K562 (cell line): ENCODE results near the gene GLDC. TPM values are rescaled to one million over a fixed set of nuclear protein-coding genes. Genes with fewer than 3 reads are reported as not detected.

ENCODE experiments used
- ATAC-seq: fragments of 200-7000 bp; cut with Tn5 transposase; 3 replicates; pipeline ENCODE4 v1.9.1; 2020; ENCODE audit warnings: moderate library complexity
- BruUV-seq: library from RNA; stranded (reverse); fragments of 400-500 nt; replicated peaks from 2 replicates; lab custom pipeline; 2021; lab: Mats Ljungman, UMichigan
- CTCF ChIA-PET: fragments of 300-600 bp; formaldehyde crosslinking; extraction: SDS; loops from one replicate; lab custom pipeline; 2021; ENCODE audit warnings: low intra/inter-chr PET ratio; lab: Yijun Ruan, JAX
- POLR2A ChIA-PET: fragments of 300-600, 350-650 bp; sonication (Branson Sonifier 250); formaldehyde crosslinking; extraction: SDS; loops from one replicate; lab custom pipeline; 2021; ENCODE audit warnings: antibody characterized with exemption, inconsistent platforms; lab: Yijun Ruan, JAX
- DNase-seq, 4 experiments: peaks; one replicate each; pipeline versions ENCODE4 v3.0.0 to v3.0.0-alpha.2; 2011 to 2018; ENCODE audit warnings: low spot score in 3 of 4, mixed read lengths in 3 of 4; ENCODE audit errors: extremely low read depth in 1 of 4
- FAIRE-seq: peaks from 2 replicates; lab custom pipeline; 2011; peaks lifted over from hg19 to GRCh38; lab: Jason Lieb, UNC
- H2AFZ ChIP-seq: 2 replicates; pipeline ENCODE4 v1.6.0; 2011; ENCODE audit warnings: low read depth, low read length, control low read depth, inconsistent platforms
- H3K27ac ChIP-seq: fragments of 200-600 bp; 3 replicates; pipeline ENCODE4 v1.8.0; 2011; ENCODE audit warnings: low read depth, mild to moderate bottlenecking, control low read depth, inconsistent platforms, low read length, moderate library complexity, mixed read lengths; ENCODE audit errors: extremely low read depth
- H3K27me3 ChIP-seq, 2 experiments: fragments of 300-600 bp in 1 of 2; 2 replicates in 1 of 2; 3 replicates in 1 of 2; pipeline versions ENCODE4 v1.6.0 to v1.8.0; 2011; ENCODE audit warnings: inconsistent platforms in 2 of 2, low read length in 2 of 2, mild to moderate bottlenecking in 1 of 2, mixed read lengths in 1 of 2, moderate library complexity in 1 of 2; ENCODE audit not compliant: control insufficient read depth in 2 of 2, insufficient read depth in 2 of 2
- H3K36me3 ChIP-seq: fragments of 300-600 bp; 3 replicates; pipeline ENCODE4 v1.8.0; 2011; ENCODE audit warnings: mild to moderate bottlenecking, low read length, inconsistent platforms; ENCODE audit not compliant: control insufficient read depth, insufficient read depth
- H3K4me1 ChIP-seq, 2 experiments: fragments of 200-600 bp in 1 of 2; replicated peaks in 1 of 2; 2 replicates in 1 of 2; 3 replicates in 1 of 2; pipeline versions ENCODE4 v1.5.1 to v1.8.0; 2011; ENCODE audit warnings: inconsistent platforms in 2 of 2, low read length in 2 of 2, mild to moderate bottlenecking in 1 of 2, mixed read lengths in 1 of 2, moderate library complexity in 1 of 2; ENCODE audit not compliant: control insufficient read depth in 2 of 2, insufficient read depth in 2 of 2
- H3K4me2 ChIP-seq: 2 replicates; pipeline ENCODE4 v1.6.1; 2011; ENCODE audit warnings: low read length, control low read depth, inconsistent platforms, mixed read lengths; ENCODE audit not compliant: insufficient read depth
- H3K4me3 ChIP-seq: fragments of 200-600 bp; sonication (generic), shearing (Covaris generic); 2 replicates; pipeline ENCODE4 v1.5.1; 2016; ENCODE audit warnings: control low read depth, inconsistent platforms
- H3K79me2 ChIP-seq: fragments of 200-600 bp; 3 replicates; pipeline ENCODE4 v1.8.0; 2011; ENCODE audit warnings: low read length, inconsistent platforms; ENCODE audit not compliant: control insufficient read depth, insufficient read depth
- H3K9ac ChIP-seq, 2 experiments: 2 replicates each; pipeline versions ENCODE4 v1.6.0 to v1.6.1; 2011; ENCODE audit warnings: low read depth in 2 of 2, low read length in 2 of 2, control low read depth in 1 of 2, inconsistent platforms in 1 of 2, mild to moderate bottlenecking in 1 of 2, mixed read lengths in 1 of 2; ENCODE audit not compliant: insufficient read depth in 1 of 2
- H3K9me1 ChIP-seq: one replicate; pipeline ENCODE4 v1.6.0; 2011; ENCODE audit warnings: inconsistent platforms, mild to moderate bottlenecking, low read length, moderate library complexity; ENCODE audit not compliant: control insufficient read depth, insufficient read depth
- H3K9me3 ChIP-seq: replicated peaks from 2 replicates; pipeline ENCODE4 v1.5.1; 2011; ENCODE audit warnings: low read depth, low read length, inconsistent platforms; ENCODE audit not compliant: control insufficient read depth, insufficient read depth
- H4K20me1 ChIP-seq: replicated peaks from 2 replicates; pipeline ENCODE4 v1.6.1; 2011; ENCODE audit warnings: low read length, inconsistent platforms, mixed read lengths; ENCODE audit not compliant: control insufficient read depth, insufficient read depth
- CEBPB ChIP-seq: fragments of 450-650 bp; IDR thresholded peaks from 2 replicates; pipeline ENCODE4 v1.6.1; 2016; ENCODE audit warnings: missing genetic modification characterization, missing compliant biosample characterization
- E2F8 ChIP-seq: fragments of 450-650 bp; IDR thresholded peaks from 2 replicates; pipeline ENCODE4 v1.7.1; 2018; ENCODE audit warnings: mild to moderate bottlenecking, low read depth; ENCODE audit not compliant: partially characterized antibody
- MEF2D ChIP-seq: conservative IDR thresholded peaks from 2 replicates; pipeline ENCODE4 v1.6.1; 2016; ENCODE audit warnings: low read depth, missing genetic modification characterization, missing compliant biosample characterization
- MLLT1 ChIP-seq, 2 experiments: fragments of 450-650 bp; IDR thresholded peaks; 2 replicates each; pipeline ENCODE4 v1.6.1; 2016
- MLX ChIP-seq, 2 experiments: fragments of 450-650 bp in 1 of 2; sonication (generic) in 1 of 2; formaldehyde crosslinking; conservative IDR thresholded peaks; 2 replicates each; pipeline versions ENCODE4 v1.4.0 to v1.8.1; 2020 to 2022; ENCODE audit warnings: mild to moderate bottlenecking in 1 of 2, missing genetic modification reagents in 1 of 2
- MXI1 ChIP-seq: IDR thresholded peaks from 2 replicates; pipeline ENCODE4 v1.6.1; 2011; ENCODE audit warnings: low read depth, mild to moderate bottlenecking, improper control_type of control experiment, low read length
- NFATC3 ChIP-seq: fragments of 450-650 bp; IDR thresholded peaks from 2 replicates; pipeline ENCODE4 v1.6.1; 2017; ENCODE audit warnings: mild to moderate bottlenecking
- RNF2 ChIP-seq: sonication (generic); IDR thresholded peaks from 2 replicates; pipeline ENCODE4 v1.6.1; 2016
- TSHZ1 ChIP-seq: fragments of 250-450 bp; sonication (Bioruptor Pico); IDR thresholded peaks from 2 replicates; pipeline ENCODE4 v1.4.0; 2020; ENCODE audit warnings: mild to moderate bottlenecking, moderate library complexity
- ZKSCAN8 ChIP-seq: fragments of 200-800 bp; sonication (Bioruptor generic); IDR thresholded peaks from 2 replicates; pipeline ENCODE4 v1.6.1; 2016; ENCODE audit warnings: missing genetic modification characterization, missing compliant biosample characterization
- WGBS: fragments of 100-300 bp; shearing (Covaris generic); methylation state at CpG from one replicate; pipeline ENCODE4 v1.1.6; 2016; ENCODE audit warnings: low coverage, mixed read lengths; ENCODE audit not compliant: insufficient coverage; ENCODE audit errors: missing lambda C conversion rate; 5-methylcytosine and 5-hydroxymethylcytosine counted together
- in situ Hi-C: fragments of 300-500 bp; cut with MboI; formaldehyde crosslinking; loops from 4 replicates; pipeline ENCODE4 v1.15.0; 2018; ENCODE audit warnings: inconsistent platforms, mixed read lengths
- intact Hi-C: fragments of 100-400 bp; cut with micrococcal nuclease; formaldehyde crosslinking; loops from 2 replicates; pipeline ENCODE4 v1.14.2; 2022
- polyA plus RNA-seq, 8 experiments: library from polyadenylated mRNA; depleted of rRNA in 4 of 8; stranded (reverse) in 5 of 8; unstranded in 3 of 8; fragments of >200 nt; fragmentation: Nextera tagmentation in 2 of 8; fragmentation: Illumina TruSeq in 1 of 8; extraction: Ambion mirVana in 2 of 8; extraction: Trizol in 1 of 8; gene quantifications; 2 replicates each; pipeline versions ENCODE4 v1.2.1 to v1.2.3, GENCODE V29; 2011 to 2014; ENCODE audit warnings: inconsistent platforms in 1 of 8, missing spikeins in 1 of 8
- total RNA-seq, 7 experiments: library from RNA; depleted of rRNA in 6 of 7; stranded (reverse); fragments of >200 nt in 6 of 7; fragmentation: Illumina TruSeq in 2 of 7; extraction: Trizol in 2 of 7; gene quantifications; 2 replicates each; pipeline versions ENCODE4 v1.2.1 to v1.2.3, GENCODE V29; 2011 to 2021; ENCODE audit warnings: low replicate concordance in 1 of 7
- TF ChIP-seq, protein P1 (sequence below), 3 experiments: IDR thresholded peaks in 2 of 3; conservative IDR thresholded peaks in 1 of 3; 2 replicates each; pipeline ENCODE4 v1.5.1; 2011 to 2012; ENCODE audit warnings: low read length in 3 of 3, mild to moderate bottlenecking in 3 of 3, control low read depth in 2 of 3, improper control_type of control experiment in 1 of 3, inconsistent platforms in 1 of 3, low read depth in 1 of 3, mixed read lengths in 1 of 3, moderate library complexity in 1 of 3; ENCODE audit not compliant: insufficient read depth in 2 of 3

The GLDC gene
- total and polyA plus RNA-seq, 9 of the 15 experiments (the other 6 are each of a cell fraction or from before 2014, with no cell fraction given), result 0.03 to 0.27 (median 0.08) TPM; not detected in 6

GRCh38 chr9:6658628-6659353 is 13.3 kb upstream of the GLDC start:
- no peak for FAIRE-seq
- Histone ChIP-seq H2AFZ (no peak overlapping the region), H3K79me2 (no peaks in the 10 kb centered on the region), H4K20me1 (no peaks in the 10 kb centered on the region), H3K4me3 (no peak overlapping the region), H3K4me2 (no peak overlapping the region), H3K4me1 (no peaks in the 10 kb centered on the region), H3K27me3 (peaks cover 0 to 14% of the 10 kb centered on the region in 2 experiments; a peak in 2 of 5 replicates), H3K9me3 (no peaks in the 10 kb centered on the region), H3K9ac (no peak overlapping the region), H3K9me1 (no peaks in the 10 kb centered on the region), H3K36me3 (no peaks in the 10 kb centered on the region), H3K27ac (no peak overlapping the region)
- intact Hi-C loops, result no loop called here
- BruUV-seq, result no TSS peak
- ChIA-PET CTCF (no interaction called here), POLR2A (no interaction called here)
- no peak for ATAC-seq
- in situ Hi-C loops, result no loop called here
- 22% methylated on average over 4 of the region's 4 CpGs for WGBS
- no peak for DNase-seq
- TF ChIP-seq TSHZ1 (no peak), NFATC3 (no peak), ZKSCAN8 (no peak), MLX (CRISPR knock-in tag; conservative IDR thresholded peaks at IDR 0.05) (no peak), E2F8 (no peak), CEBPB (tag) (no peak), MLLT1 (IDR thresholded peaks at IDR 0.05) (no peak), MXI1 (no peak), MEF2D (tag) (no peak), RNF2 (no peak)
- TF ChIP-seq, protein P1, sequence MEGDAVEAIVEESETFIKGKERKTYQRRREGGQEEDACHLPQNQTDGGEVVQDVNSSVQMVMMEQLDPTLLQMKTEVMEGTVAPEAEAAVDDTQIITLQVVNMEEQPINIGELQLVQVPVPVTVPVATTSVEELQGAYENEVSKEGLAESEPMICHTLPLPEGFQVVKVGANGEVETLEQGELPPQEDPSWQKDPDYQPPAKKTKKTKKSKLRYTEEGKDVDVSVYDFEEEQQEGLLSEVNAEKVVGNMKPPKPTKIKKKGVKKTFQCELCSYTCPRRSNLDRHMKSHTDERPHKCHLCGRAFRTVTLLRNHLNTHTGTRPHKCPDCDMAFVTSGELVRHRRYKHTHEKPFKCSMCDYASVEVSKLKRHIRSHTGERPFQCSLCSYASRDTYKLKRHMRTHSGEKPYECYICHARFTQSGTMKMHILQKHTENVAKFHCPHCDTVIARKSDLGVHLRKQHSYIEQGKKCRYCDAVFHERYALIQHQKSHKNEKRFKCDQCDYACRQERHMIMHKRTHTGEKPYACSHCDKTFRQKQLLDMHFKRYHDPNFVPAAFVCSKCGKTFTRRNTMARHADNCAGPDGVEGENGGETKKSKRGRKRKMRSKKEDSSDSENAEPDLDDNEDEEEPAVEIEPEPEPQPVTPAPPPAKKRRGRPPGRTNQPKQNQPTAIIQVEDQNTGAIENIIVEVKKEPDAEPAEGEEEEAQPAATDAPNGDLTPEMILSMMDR (IDR thresholded peaks at IDR 0.05 in 2 of 3, conservative IDR thresholded peaks at IDR 0.05 in 1 of 3; ENCODE audit: insufficient read depth in 2 of 3, low read depth in 1 of 3, low read length in 3 of 3), result no peak
